ENCODE results near the gene RASSF7.

The RASSF7 gene

DNA sequence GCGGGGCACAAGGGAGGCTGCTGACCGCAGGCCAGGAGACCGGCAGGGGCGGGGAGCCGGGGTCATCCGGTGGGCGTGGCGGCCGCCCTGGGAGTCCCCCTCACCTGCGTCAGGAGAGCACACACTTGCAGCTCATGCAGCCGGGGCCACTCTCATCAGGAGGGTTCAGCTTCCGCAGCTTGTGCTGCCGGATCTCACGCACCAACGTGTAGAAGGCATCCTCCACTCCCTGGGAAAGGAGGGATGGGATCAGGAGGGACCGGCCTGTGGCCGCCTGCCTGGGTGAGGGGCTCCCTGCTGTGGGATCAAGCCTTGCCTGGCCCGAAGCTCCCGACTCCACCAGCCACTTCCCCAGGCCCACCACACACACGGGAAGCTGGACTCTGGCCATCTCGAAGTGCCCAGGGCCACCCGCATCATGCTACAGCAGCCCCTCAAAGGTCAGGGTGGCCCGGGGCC is 28.2 kb upstream of the RASSF7 start:
- in situ Hi-C loops (cut with HindIII; ENCODE audit: low sequenced_read_pairs): no loop called here

DNA sequence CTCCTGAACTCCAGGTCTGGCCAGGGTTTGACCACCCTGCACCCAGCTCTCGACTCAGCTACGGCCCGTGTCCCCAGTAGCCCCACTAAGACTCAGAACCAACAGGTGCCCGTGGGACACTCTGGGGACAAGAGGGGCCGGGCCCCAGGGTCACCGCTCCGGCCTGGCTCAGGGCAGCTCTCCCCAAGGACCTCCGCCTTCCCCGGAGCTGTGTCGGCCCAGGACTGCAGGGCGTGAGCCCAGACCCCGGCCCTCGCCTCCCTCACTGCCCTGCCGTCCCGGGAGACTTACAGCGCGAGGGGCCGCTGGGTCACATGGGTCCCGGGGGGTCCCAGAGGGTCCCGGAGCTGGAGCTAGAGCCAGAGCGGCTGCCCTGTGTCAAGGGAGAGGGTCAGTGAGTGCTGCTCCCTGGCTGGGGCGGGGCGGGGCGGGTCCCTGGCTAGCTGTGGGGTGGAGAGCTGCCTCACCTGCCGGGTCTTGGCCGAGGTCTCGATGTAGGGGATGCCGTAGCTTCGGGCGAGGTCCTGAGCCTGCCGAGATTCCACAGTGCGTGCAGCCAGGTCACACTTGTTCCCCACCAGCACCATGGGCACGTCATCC is 27.7 kb upstream of the RASSF7 start:
- in situ Hi-C loops (cut with HindIII; ENCODE audit: low sequenced_read_pairs): no loop called here

DNA sequence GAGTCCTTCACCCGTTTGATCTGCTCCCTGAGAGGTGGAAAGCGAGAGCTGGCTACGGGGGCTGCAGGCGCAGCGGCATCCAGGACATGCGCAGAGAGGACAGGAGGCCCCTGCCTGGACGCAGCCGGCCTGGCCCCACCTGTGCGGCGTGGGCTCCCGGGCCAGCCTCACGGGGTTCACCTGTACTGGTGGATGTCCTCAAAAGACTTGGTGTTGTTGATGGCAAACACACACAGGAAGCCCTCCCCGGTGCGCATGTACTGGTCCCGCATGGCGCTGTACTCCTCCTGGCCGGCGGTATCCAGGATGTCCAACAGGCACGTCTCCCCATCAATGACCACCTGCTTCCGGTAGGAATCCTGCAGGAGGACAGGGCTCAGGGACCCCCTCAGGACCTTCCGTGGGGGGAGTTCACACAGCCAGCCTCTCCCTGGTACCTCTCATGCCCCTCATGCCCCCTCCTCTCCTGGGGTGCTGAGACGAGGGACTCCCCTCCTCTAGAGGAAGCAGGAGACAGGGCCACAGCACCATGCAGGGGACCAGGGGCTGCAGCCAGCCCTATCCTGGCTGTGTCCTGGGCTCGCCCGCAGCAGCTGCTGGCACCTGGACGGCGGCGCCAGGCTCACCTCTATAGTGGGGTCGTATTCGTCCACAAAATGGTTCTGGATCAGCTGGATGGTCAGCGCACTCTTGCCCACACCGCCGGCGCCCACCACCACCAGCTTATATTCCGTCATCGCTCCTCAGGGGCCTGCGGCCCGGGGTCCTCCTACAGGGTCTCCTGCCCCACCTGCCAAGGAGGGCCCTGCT is 27.0 kb upstream of the RASSF7 start:
- in situ Hi-C loops (cut with HindIII; ENCODE audit: low sequenced_read_pairs): no loop called here

DNA sequence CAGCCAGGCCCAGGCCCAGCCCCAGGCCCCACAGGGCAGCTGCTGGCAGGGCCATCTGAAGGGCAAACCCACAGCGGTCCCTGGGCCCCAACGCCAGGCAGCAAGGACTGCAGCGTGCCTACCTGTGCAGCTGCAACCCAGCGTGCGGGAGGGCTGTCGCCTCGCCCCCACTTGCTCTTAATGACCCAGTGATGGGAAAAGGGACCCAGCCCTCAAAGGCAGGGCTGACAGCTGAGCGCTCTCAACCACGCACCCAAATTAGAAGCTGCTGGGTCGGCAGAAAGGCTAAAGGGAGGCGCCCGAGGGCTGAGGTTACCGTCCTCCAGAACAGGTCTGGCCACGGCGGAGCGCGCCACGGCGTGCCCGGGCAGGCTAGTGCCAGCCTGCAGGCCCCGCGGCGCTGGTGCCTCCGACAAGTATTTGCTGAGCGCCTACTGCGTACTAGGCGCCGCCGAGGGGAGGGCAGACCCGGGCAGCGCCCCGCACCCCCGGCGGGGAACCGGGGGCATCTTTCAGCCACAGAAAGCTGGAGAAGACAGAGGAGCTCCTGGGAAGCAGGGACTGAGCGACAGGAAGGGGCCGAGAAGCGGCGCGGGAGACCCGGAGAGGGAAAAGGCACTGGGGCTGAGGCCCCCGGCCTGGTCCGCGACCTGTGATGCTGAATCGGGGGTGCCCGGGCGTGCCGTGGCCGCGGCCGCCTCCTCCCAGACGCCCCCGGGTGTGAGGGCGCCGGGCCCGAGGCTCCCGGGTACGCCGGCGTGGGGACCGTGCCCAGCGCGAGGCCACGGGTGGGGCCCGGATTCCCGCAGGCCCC is 26.2 kb upstream of the RASSF7 start:
- in situ Hi-C loops (cut with HindIII; ENCODE audit: low sequenced_read_pairs): no loop called here

DNA sequence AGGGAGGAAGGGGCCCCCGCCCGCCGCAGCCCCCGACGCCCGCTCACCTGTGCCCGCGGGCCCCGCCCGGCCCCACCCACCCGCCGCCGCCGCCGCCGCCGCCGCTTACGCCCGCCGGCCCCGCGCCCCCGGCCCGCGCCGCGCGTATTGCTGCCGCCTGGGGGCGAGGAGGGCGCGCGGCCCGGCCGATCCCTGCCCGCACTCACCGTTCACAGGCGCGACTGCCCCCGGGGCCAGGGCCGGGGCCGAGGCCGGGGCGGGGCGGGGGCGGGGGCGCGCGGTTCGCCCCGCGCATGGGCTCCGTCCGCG is 25.6 kb upstream of the RASSF7 start:
- in situ Hi-C loops (cut with HindIII; ENCODE audit: low sequenced_read_pairs): no loop called here

DNA sequence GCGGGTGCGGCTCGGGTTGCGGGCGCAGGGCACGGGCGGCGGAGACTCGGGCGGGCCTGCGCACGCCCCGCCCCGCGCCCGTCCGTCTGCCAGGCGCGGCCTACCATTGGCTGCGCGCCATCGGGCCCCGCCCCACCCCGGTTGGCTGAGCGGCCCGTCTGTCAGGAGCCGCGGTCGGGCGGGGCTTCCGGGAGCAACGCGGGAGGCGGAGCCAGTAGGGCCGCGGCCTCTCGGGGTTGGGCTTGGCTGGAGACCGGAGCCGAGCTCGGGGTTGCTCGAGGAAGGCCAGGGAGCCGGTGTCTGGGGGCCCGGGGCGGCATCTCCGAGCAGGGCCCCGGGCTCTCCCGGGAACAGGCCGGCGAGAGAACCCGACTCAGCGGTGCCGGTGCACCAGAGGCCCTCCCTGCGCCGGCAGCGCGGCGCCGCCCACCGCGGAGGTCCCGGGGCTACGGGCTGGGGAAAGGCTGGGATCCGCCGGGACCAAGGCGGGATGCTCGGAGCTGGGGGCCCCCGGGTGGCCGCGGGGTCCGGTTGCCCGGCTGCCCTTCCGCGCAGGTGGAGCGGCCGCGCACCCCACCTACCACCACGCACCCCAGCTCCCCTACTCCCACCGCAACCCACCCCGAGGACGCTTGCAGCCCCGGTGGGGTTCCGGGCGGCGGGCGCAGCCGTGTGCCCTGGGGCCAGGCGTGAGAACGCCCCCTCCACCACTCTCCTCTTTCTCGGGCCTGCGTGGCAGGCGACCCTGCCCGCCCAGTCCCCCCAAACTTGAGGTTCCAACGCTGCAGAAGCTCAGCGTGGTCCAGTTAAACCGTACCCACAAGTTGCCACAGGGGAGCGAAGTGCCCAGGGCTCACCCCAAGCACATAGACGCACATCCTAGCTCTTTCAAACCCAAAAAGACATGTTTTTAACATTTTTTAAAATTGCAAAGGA is 25.0 kb upstream of the RASSF7 start, which contains the start of gene HRAS:
Gene HRAS, minus strand, starts transcription at position 58 of the 936 bp plus-strand sequence.
- in situ Hi-C loops (cut with HindIII; ENCODE audit: low sequenced_read_pairs): no loop called here

DNA sequence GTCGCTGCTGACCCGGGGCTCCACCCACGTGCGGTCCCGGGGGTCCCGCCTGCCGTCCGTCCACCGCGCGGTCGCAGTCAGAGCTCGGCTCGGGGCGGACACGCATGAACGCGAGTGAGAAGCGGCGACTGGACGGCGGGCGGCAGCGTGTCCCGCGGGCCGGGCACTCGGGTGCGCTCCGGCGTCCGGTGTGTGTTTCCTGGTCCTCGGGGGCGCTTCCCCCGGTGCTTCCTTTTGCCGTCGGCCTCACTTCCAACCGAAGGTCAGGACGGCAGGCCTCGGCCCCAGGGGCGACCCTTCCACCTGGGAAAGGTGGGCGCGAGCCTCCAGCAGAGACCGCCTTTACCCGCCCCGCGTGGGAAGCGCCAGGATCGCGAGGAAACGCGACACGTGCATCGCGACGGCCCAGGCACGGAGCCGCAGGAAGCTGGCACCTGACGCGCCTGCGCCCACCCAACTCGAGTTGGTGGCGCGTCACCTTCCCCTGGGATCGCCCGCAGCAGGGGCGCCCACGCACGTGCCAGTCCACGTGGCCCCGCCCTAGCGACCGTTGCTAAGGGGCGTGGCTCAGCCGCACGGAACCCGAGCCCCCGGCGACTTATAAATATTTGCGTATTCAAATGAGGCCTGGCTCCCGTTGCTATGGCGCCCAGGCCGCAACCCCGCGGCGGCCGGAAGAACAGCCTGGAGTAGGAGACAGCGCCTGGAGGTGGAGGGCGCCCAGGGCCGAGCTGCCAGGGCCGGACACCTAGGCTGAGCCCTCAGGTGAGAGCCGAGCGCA is 23.7 kb upstream of the RASSF7 start, which contains the start of gene LRRC56:
Gene LRRC56, plus strand, starts transcription at position 687 of the 781 bp plus-strand sequence. CDS start 3,158 bp downstream, outside the sequence.
- in situ Hi-C loops (cut with HindIII; ENCODE audit: low sequenced_read_pairs): no loop called here

DNA sequence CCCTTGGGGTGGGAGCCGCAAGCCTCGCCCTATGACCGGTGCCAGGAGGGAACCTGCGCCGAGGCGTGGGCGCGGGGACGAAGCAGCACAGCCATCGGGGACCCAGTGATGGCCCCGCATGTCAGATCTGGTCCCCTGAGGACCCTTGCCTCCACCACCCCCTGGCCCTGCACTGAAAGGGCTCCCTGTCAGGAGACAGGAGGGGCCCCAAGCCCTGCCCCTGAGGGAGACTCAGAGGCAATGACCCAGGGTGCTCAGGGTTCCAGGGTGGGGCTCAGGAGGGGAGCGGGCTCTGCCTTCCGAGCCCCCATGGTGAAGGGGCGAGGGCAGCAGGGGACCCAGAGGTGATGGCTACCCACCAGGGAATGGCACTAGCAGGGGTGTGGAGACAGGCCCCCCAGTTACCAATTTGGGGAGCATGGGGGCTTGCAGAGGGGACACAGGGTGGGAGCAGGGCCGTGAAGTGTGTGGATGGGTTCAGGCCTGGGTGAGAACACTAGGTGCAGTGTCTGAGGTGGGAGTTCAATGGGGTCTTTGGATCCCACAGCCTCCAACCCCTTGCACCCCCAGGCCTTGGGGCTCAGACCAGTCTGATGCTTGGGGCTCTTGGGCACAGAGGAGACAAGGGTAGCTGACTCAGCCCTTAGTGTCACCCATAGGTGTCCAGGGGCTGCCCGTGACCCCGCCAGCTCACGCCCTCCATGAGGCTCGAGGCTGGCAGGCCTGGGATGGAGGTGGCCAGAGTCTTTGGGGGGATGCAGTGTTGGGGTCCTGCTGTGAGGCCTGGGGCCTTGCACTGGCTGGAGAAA is 22.9 kb upstream of the RASSF7 start:
- in situ Hi-C loops (cut with HindIII; ENCODE audit: low sequenced_read_pairs): no loop called here

DNA sequence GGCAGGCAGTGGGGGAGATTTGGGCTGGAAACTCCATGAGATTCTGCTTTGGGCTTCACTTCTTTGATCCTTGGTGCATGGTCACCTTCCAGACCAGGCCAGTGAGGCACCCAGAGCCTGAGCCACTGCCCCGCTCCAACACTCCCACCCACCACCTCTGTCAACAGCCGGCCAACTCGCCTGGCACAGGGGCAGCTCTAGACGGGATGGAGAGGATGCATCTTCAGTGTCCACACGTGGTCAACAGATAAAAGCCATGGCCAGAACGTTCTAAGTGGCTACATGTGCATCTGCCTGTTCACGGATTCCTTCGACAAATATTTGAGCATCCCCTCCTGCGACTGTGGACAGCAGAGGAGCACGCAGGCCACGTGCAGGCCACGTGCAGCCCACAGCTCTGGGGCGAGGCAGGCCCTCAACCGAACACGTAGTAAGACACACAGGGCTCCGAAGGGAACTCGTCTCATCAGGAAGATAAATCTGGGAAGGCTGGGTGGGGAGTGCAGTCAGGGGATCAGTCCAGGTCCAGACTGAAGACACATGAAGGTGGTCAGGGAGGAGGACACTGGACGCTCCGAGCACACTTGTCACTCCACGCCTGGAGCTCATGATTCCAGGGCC is 22.2 kb upstream of the RASSF7 start:
- in situ Hi-C loops (cut with HindIII; ENCODE audit: low sequenced_read_pairs): no loop called here

DNA sequence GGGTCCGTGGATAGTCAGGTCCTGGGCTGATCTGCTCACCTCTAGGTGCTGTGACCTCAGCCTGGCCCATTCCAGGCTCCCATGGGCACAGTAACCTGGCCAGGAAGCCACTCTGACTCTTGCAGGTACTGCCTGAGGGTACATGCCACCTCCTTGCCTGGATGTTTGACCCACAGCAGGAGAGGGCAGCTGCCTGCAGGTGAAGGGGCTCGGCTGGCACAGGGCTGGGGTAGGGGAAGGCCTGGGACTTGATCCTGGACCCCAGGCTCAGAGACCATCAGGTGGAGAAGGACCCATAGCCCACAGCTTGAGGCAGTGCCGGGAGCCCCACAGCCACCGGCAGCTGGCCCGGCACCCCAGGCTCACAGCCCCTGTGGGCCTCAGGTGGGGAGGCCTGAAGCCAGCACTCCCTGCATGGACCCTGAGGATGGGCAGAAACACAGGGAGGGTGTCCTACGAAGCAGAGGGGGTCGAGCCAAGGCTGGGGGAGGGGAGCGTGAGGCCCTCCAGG is 20.7 kb upstream of the RASSF7 start:
- in situ Hi-C loops (cut with HindIII; ENCODE audit: low sequenced_read_pairs): no loop called here

DNA sequence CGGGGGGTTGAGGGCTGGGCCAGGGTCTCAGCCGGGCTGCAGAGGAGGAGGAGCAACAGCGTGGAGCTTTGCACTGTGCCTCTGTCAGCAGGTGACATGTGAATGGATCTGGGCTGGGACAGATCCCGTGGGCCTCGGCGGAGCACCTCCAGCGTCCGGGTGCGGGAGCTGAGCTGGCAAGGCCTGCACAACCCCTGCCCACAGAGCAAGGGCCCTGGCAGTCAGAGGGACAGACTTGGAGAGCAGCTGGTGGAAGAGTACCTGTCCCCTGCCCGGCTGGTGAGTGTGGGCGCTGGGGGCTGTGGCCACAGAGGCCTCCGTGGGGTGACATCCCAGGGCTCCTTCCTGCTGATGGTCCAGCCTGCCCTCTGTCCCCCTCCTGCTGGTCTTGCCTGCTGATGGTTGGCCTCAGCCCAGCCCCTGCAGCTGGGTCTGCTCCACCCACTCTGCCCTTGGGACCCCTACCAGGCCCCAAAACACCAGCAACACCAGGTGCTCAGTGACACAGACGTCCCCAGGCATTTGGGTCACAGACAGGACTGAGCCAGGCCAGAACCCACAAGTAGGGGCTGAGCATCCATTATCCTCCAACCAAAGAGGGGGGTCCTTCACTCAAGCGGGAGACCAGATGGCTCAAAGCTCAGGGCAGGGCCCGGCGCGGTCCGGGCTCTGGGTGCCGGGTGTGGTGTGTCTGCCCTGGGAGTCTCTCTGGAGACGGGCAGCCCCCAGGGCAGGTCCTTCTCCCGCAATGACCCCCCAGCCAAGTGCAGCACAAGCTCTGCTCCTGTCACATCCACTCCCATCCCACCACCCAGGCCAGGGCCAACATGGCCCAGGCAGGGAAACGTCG is 20.0 kb upstream of the RASSF7 start:
- in situ Hi-C loops (cut with HindIII; ENCODE audit: low sequenced_read_pairs): no loop called here

DNA sequence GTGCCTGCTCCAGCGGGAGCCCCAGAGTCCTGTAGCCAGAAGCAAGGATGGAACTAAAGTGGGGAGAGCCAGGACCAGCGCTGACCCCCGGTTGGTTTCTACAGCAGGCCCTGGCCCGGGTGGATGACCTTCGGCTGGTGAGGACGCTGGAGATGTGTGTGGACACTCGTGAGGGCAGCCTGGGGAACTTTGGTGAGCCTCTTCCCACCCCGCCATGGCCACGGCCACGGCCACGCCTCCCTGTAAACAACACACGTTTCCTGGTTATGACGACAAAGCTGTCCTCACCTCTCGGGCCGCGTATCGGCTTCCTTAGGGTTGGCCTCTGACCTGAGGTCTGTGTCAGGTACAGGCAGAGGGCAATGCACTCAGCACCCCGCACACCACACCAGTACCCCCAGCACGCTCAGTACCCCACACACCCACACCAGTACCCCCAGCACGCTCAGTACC is 19.3 kb upstream of the RASSF7 start:
- in situ Hi-C loops (cut with HindIII; ENCODE audit: low sequenced_read_pairs): no loop called here

DNA sequence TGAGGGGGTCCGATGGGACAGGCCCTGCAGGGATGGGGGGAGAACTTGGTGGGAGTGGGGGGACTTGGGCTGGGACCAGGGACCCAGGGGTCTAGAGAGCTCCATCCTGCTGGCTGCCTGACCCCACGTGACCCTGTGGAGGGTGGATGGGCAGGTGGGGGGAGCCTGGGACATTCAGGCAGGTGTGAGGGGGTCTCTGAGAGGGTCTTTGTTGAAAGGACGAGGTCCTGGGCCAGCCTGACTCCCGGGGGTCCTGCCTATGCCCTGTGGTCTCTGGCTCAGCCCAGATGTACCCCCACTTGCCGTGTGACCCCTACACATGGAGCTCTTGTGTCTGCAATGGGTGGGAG is 16.0 kb upstream of the RASSF7 start:
- in situ Hi-C loops (cut with HindIII; ENCODE audit: low sequenced_read_pairs): no loop called here

DNA sequence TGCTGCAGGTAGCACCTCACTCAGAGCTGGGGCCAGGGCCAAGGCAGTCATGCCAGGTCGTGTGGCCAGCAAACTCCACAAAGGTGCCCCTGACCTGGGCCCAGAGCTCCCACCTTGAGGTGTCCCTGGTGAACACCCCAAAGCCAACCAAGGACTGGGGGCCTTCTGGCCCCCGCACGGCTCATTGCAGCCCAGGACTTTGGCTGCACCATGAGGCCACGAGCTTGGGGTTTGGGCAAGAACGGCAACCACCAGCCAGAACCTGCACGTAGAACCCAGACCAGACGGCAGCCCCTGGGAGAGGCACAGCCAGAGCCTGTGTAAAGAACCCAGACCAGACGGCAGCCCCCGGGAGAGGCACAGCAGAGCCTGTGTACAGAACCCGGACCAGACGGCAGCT is 15.6 kb upstream of the RASSF7 start:
- in situ Hi-C loops (cut with HindIII; ENCODE audit: low sequenced_read_pairs): no loop called here

DNA sequence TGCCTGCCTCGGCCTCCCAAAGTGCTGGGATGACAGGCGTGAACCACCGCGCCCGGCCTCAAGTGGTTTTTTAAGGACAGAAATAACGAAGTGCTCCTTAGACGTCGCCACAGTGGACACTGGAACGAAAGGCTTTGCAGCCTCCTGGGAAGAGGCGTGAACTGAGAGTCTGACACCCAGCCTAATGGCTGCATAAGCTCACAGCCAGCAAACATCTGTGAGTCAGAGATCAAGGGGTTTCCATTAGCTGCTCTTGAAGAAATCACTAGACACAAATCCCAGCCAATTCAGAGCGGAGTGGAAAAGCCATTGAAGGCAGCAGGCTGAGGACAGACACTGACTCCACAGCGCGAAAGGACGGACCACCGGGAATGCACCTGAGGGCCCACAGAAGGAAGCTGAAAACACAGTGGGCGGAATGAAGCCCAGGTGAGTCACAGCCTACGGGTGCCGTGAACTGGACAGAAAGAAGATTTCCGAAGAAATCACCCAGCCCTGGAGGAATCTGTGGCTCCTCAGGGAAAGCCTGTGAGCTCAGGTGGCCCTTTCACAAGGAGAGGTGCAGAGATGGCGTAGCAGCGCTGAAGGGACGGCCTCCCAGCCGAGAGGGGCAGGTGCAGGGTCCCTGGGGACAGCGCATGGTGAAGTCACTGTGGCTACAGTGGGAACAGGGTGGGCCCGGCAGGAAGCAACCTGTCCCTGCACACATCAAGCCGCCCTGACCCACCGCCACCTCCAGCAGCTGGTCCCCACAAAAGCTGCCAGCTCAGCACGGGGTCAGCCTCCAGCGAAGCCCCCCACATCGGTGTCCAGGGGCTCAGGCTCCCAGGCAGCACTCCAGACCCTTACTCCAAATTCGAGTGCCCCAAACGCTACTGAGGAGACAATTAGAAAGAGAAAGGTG is 11.8 kb upstream of the RASSF7 start:
- in situ Hi-C loops (cut with HindIII; ENCODE audit: low sequenced_read_pairs): no loop called here

DNA sequence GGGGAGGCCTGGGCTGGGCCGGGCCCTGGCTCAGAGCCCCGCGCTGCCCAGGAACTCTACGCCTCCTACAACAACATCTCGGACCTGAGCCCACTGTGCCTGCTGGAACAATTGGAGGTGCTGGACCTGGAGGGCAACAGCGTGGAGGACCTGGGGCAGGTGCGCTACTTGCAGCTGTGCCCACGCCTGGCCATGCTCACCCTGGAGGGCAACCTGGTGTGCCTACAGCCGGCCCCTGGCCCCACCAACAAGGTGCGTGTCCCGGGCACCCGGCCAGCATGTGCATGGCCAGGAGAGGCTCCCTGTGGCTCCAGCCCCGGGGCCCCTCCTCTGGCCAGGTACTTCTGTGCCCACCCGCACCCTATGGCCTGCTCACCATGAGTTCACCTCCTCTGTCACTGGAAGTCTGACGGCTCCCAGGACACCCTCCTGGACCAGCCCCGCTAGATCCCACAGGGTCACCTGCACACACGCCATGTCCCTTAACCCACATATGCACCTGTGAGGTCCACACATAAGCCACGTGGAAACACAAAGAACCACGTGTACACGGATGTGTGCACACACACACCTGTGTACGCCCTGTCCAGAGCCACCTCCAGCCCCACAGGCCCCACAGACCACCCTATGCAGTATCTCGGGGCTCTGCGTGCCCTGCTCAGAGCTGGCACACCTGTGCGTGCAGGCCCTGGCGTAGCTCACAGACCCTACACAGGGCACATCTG is 10.6 kb upstream of the RASSF7 start:
- in situ Hi-C loops (cut with HindIII; ENCODE audit: low sequenced_read_pairs): no loop called here

Data from endothelial cell of hepatic sinusoid (primary cell).